ENCODE data around the gene OR10G8.

DNA sequence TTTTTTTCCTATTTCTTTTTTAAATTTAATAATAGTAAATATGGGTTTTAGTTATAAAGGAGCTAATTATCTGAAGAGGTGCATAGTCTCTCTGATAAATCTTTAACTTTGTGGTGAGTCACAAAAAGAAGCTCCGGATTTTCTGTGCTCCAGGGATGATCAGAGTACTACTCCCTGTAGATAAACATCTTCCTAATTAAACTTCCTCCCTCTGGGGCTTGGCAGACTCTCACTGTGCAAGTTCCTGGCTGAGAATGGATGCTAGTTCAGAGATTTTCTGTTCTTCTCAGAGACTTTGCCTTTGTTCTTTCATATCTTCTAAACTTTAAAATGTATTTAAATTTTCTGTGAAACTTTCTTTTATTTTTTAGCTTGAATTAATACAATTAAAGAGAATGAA, 14.7 kb downstream of the OR10G8 start, which contains the start of gene OR10G7:
- no peak for TF ChIP-seq EZH2 (IDR thresholded peaks at IDR 0.05)
- TF ChIP-seq, protein P1, sequence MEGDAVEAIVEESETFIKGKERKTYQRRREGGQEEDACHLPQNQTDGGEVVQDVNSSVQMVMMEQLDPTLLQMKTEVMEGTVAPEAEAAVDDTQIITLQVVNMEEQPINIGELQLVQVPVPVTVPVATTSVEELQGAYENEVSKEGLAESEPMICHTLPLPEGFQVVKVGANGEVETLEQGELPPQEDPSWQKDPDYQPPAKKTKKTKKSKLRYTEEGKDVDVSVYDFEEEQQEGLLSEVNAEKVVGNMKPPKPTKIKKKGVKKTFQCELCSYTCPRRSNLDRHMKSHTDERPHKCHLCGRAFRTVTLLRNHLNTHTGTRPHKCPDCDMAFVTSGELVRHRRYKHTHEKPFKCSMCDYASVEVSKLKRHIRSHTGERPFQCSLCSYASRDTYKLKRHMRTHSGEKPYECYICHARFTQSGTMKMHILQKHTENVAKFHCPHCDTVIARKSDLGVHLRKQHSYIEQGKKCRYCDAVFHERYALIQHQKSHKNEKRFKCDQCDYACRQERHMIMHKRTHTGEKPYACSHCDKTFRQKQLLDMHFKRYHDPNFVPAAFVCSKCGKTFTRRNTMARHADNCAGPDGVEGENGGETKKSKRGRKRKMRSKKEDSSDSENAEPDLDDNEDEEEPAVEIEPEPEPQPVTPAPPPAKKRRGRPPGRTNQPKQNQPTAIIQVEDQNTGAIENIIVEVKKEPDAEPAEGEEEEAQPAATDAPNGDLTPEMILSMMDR (IDR thresholded peaks at IDR 0.05): no peak
